ENCODE measurements around the gene UPK3BL1.
"Not testable (repeated sequence)": the region's sequence is repeated elsewhere in the genome, so short reads cannot be mapped to it uniquely, and the experiment has no call there.

- TF ChIP-seq ZNF404 (tag by site-specific recombination; IDR thresholded peaks at IDR 0.05); ZNF701 (tag by site-specific recombination; IDR thresholded peaks at IDR 0.05); CTCF (tag by site-specific recombination; IDR thresholded peaks at IDR 0.05); SCRT1 (tag by site-specific recombination; IDR thresholded peaks at IDR 0.05; ENCODE audit: borderline replicate concordance); ZNF660 (tag by site-specific recombination; IDR thresholded peaks at IDR 0.05); ZNF2 (tag by site-specific recombination; IDR thresholded peaks at IDR 0.05); BCL6B (tag by site-specific recombination; IDR thresholded peaks at IDR 0.05); ZNF76 (tag by site-specific recombination; IDR thresholded peaks at IDR 0.05; ENCODE audit: borderline replicate concordance, low read depth); YY1 (tag by site-specific recombination; IDR thresholded peaks at IDR 0.05); OVOL3 (tag by site-specific recombination; IDR thresholded peaks at IDR 0.05); ATF2 (tag by site-specific recombination; IDR thresholded peaks at IDR 0.05; ENCODE audit: low read depth); ZFP37 (tag by site-specific recombination; IDR thresholded peaks at IDR 0.05); ZNF274 (IDR thresholded peaks at IDR 0.05; ENCODE audit: low read length); ZNF274 (tag by site-specific recombination; IDR thresholded peaks at IDR 0.05; ENCODE audit: borderline replicate concordance): not testable (repeated sequence)
- TF ChIP-seq, protein P1, sequence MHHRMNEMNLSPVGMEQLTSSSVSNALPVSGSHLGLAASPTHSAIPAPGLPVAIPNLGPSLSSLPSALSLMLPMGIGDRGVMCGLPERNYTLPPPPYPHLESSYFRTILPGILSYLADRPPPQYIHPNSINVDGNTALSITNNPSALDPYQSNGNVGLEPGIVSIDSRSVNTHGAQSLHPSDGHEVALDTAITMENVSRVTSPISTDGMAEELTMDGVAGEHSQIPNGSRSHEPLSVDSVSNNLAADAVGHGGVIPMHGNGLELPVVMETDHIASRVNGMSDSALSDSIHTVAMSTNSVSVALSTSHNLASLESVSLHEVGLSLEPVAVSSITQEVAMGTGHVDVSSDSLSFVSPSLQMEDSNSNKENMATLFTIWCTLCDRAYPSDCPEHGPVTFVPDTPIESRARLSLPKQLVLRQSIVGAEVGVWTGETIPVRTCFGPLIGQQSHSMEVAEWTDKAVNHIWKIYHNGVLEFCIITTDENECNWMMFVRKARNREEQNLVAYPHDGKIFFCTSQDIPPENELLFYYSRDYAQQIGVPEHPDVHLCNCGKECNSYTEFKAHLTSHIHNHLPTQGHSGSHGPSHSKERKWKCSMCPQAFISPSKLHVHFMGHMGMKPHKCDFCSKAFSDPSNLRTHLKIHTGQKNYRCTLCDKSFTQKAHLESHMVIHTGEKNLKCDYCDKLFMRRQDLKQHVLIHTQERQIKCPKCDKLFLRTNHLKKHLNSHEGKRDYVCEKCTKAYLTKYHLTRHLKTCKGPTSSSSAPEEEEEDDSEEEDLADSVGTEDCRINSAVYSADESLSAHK (tag by site-specific recombination; IDR thresholded peaks at IDR 0.05), result not testable (repeated sequence)
These were observed 8.3 kb downstream of the UPK3BL1 start for GRCh38 chr7:102634299-102634698.

Measured in HEK293 (cell line).